ENCODE data around the gene CLN3.
"Not testable (repeated sequence)": the region's sequence is repeated elsewhere in the genome, so short reads cannot be mapped to it uniquely, and the experiment has no call there.

The CLN3 gene

GRCh38 chr16:28438899-28439298 lies 53.0 kb downstream of the CLN3 start:
- not testable (repeated sequence) for H3K9me3 ChIP-seq (replicated peaks in 1 of 2; ENCODE audit: control insufficient read depth in 2 of 2, insufficient read depth in 1 of 2, low read depth in 1 of 2, low read length in 2 of 2); H3K18ac ChIP-seq (ENCODE audit: low read length); H3K23ac ChIP-seq (ENCODE audit: low read depth, low read length, poor library complexity); H2AK5ac ChIP-seq (ENCODE audit: low read depth, low read length); H4K8ac ChIP-seq (ENCODE audit: low read depth, low read length); DNase-seq (ENCODE audit: low spot score); H2BK15ac ChIP-seq (ENCODE audit: low read length); H3K4me2 ChIP-seq (ENCODE audit: insufficient read depth, low read length, poor library complexity, severe bottlenecking); H3K27ac ChIP-seq (replicated peaks; ENCODE audit: low read length); H3K9ac ChIP-seq (ENCODE audit: low read depth, low read length, poor library complexity); H2BK12ac ChIP-seq (ENCODE audit: low read length); H2BK120ac ChIP-seq (ENCODE audit: low read depth, low read length); H3K14ac ChIP-seq (ENCODE audit: low read length); H3K4ac ChIP-seq (ENCODE audit: low read length); H3K4me1 ChIP-seq (ENCODE audit: control insufficient read depth in 2 of 2, insufficient read depth in 1 of 2, low read depth in 1 of 2, low read length in 2 of 2); H3K79me1 ChIP-seq (ENCODE audit: low read depth, low read length); H4K91ac ChIP-seq (ENCODE audit: low read depth, low read length, poor library complexity); H3K27me3 ChIP-seq (ENCODE audit: control insufficient read depth in 3 of 3, insufficient read depth in 3 of 3, low read depth in 1 of 3, low read length in 3 of 3); H2AFZ ChIP-seq (ENCODE audit: low read length); H3K36me3 ChIP-seq (replicated peaks in 1 of 2; ENCODE audit: control insufficient read depth in 2 of 2, insufficient read depth in 2 of 2, low read length in 2 of 2); H3K4me3 ChIP-seq (ENCODE audit: low read length in 2 of 2); H2BK5ac ChIP-seq (ENCODE audit: low read length)
- WGBS, 2 donors (ENCODE audit: extremely low coverage in 2 of 2, insufficient read length in 2 of 2, insufficient replicate concordance in 1 of 2) = no CpG with 5 or more reads among the region's 6 CpGs

DNA sequence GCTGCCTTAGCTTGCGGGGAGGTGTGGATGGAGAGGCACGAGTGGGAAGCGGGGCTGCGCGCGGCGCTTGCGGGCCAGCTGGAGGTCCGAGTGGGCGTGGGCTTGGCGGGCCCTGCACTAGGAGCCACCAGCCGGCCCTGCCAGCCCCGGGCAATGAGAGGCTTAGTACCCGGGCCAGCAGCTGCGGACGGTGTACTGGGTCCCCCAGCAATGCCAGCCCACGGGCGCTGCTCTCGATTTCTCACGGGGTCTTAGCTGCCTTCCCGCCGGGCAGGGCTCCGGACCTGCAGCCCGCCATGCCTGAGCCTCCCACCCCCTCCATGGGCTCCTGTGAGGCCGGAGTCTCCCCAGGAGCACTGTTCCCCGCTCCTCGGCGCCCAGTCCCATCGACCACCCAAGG lies 56.5 kb downstream of the CLN3 start:
- not testable (repeated sequence) for H3K27ac ChIP-seq (replicated peaks; ENCODE audit: low read length); H3K36me3 ChIP-seq (replicated peaks in 1 of 2; ENCODE audit: control insufficient read depth in 2 of 2, insufficient read depth in 2 of 2, low read length in 2 of 2); H3K4me3 ChIP-seq (ENCODE audit: low read length in 2 of 2); H3K4ac ChIP-seq (ENCODE audit: low read length); H2BK12ac ChIP-seq (ENCODE audit: low read length); H2BK5ac ChIP-seq (ENCODE audit: low read length); H3K18ac ChIP-seq (ENCODE audit: low read length); H2BK15ac ChIP-seq (ENCODE audit: low read length); H2AFZ ChIP-seq (ENCODE audit: low read length); H2BK120ac ChIP-seq (ENCODE audit: low read depth, low read length); H4K91ac ChIP-seq (ENCODE audit: low read depth, low read length, poor library complexity); DNase-seq (ENCODE audit: low spot score); H3K14ac ChIP-seq (ENCODE audit: low read length); H3K27me3 ChIP-seq (ENCODE audit: control insufficient read depth in 3 of 3, insufficient read depth in 3 of 3, low read depth in 1 of 3, low read length in 3 of 3); H3K9ac ChIP-seq (ENCODE audit: low read depth, low read length, poor library complexity); H3K79me1 ChIP-seq (ENCODE audit: low read depth, low read length); H4K8ac ChIP-seq (ENCODE audit: low read depth, low read length); H3K9me3 ChIP-seq (replicated peaks in 1 of 2; ENCODE audit: control insufficient read depth in 2 of 2, insufficient read depth in 1 of 2, low read depth in 1 of 2, low read length in 2 of 2); H3K4me1 ChIP-seq (ENCODE audit: control insufficient read depth in 2 of 2, insufficient read depth in 1 of 2, low read depth in 1 of 2, low read length in 2 of 2); H2AK5ac ChIP-seq (ENCODE audit: low read depth, low read length); H3K4me2 ChIP-seq (ENCODE audit: insufficient read depth, low read length, poor library complexity, severe bottlenecking); H3K23ac ChIP-seq (ENCODE audit: low read depth, low read length, poor library complexity)
- no CpG with 5 or more reads among the region's 29 CpGs for WGBS, 2 donors (ENCODE audit: extremely low coverage in 2 of 2, insufficient read length in 2 of 2, insufficient replicate concordance in 1 of 2)

All from neuronal stem cell (in vitro differentiated cells).